22Rv1 (cell line): ENCODE measurements around the gene CLCA2.

Source experiments
- CTCF ChIP-seq: fragments of 450-650 bp; IDR thresholded peaks from 2 replicates; pipeline ENCODE4 v1.5.1; 2017; ENCODE audit warnings: mild to moderate bottlenecking
- ZFX ChIP-seq: fragments of 450-650 bp; IDR thresholded peaks from 2 replicates; pipeline ENCODE4 v1.6.1; 2017; ENCODE audit warnings: antibody characterized with exemption, borderline replicate concordance

- TF ChIP-seq CTCF (no peak), ZFX (no peak)
Observed at GRCh38 chr1:86429122-86429725, 5.3 kb downstream of the CLCA2 start.
